CD4-positive, alpha-beta T cell (primary cell): Measurements from ENCODE around the gene ZCWPW1. TPM values are rescaled to one million over a fixed set of nuclear protein-coding genes. Genes with fewer than 3 reads are reported as not detected.

Source experiments
- ATAC-seq: fragments of 200-7000 bp; cut with Tn5 transposase; one replicate; pipeline ENCODE4 v1.10.0; 2022; ENCODE audit warnings: mild to moderate bottlenecking; ENCODE audit not compliant: poor library complexity
- CTCF ChIA-PET: fragments of 350-600 bp; sonication (Branson Sonifier 250); formaldehyde crosslinking; loops from one replicate; lab custom pipeline; 2021; ENCODE audit warnings: antibody characterized with exemption, inconsistent platforms; lab: Charles Lee
- POLR2A ChIA-PET: fragments of 350-600 bp; sonication (Branson Sonifier 250); formaldehyde crosslinking; loops from one replicate; lab custom pipeline; 2021; ENCODE audit warnings: antibody characterized with exemption, inconsistent platforms; lab: Charles Lee
- DNase-seq, 14 experiments: peaks; one replicate each; pipeline ENCODE4 v3.0.0-alpha.2; 2013 to 2020; ENCODE audit warnings: mixed read lengths in 2 of 14
- H3K27ac ChIP-seq, 2 donors: one replicate each; pipeline versions ENCODE4 v1.5.1 to v1.7.0; 2013; ENCODE audit warnings: low read length in 2 of 2, low read depth in 1 of 2, mild to moderate bottlenecking in 1 of 2
- H3K27me3 ChIP-seq, 2 experiments: 1 replicate in 1 of 2; 2 replicates in 1 of 2; pipeline versions ENCODE4 v1.6.1 to v1.7.0; 2013; ENCODE audit warnings: low read length in 2 of 2, control low read depth in 1 of 2, mild to moderate bottlenecking in 1 of 2, moderate library complexity in 1 of 2; ENCODE audit not compliant: insufficient read depth in 2 of 2, control insufficient read depth in 1 of 2
- H3K36me3 ChIP-seq: one replicate; pipeline ENCODE4 v1.6.1; 2013; ENCODE audit warnings: low read length, control low read depth; ENCODE audit not compliant: insufficient read depth
- H3K4me1 ChIP-seq: one replicate; pipeline ENCODE4 v1.6.1; 2013; ENCODE audit warnings: low read length, control low read depth; ENCODE audit not compliant: insufficient read depth
- H3K4me3 ChIP-seq: one replicate; pipeline ENCODE4 v1.5.1; 2013; ENCODE audit warnings: mild to moderate bottlenecking, low read length, moderate library complexity
- H3K9me3 ChIP-seq, 2 experiments: 1 replicate in 1 of 2; 2 replicates in 1 of 2; pipeline versions ENCODE4 v1.6.1 to v1.7.0; 2013; ENCODE audit warnings: low read length in 2 of 2, mild to moderate bottlenecking in 2 of 2, control low read depth in 1 of 2, moderate library complexity in 1 of 2; ENCODE audit not compliant: control insufficient read depth in 1 of 2, insufficient read depth in 1 of 2
- H3K27ac Mint-ChIP-seq: one replicate; pipeline ENCODE4 v1.8.0; 2020; ENCODE audit warnings: mixed read lengths
- H3K27me3 Mint-ChIP-seq: one replicate; pipeline ENCODE4 v1.8.0; 2021; ENCODE audit warnings: mixed read lengths
- H3K36me3 Mint-ChIP-seq: one replicate; pipeline ENCODE4 v1.8.0; 2021; ENCODE audit warnings: low read depth, mixed read lengths
- H3K4me1 Mint-ChIP-seq: one replicate; pipeline ENCODE4 v1.8.0; 2021; ENCODE audit warnings: low read depth, mixed read lengths
- H3K4me3 Mint-ChIP-seq: one replicate; pipeline ENCODE4 v1.8.0; 2020; ENCODE audit warnings: mild to moderate bottlenecking, mixed read lengths
- H3K9me3 Mint-ChIP-seq: one replicate; pipeline ENCODE4 v1.8.0; 2020; ENCODE audit warnings: mixed read lengths
- intact Hi-C, 2 experiments: fragments of 100-400 bp; cut with DNase I in 1 of 2; cut with micrococcal nuclease in 1 of 2; formaldehyde crosslinking; loops; one replicate each; pipeline versions ENCODE4 v1.15.1 to v1.9.0; 2023 to 2025; cut with DNase I, micrococcal nuclease
- total RNA-seq, 174 experiments: library from RNA in 2 of 174; stranded (reverse) in 2 of 174; gene quantifications; one replicate each; pipeline ENCODE4 v1.2.3 and lab custom pipeline; 2021 to 2026
- TF ChIP-seq, protein P1 (sequence below): fragments of 200-600 bp; IDR thresholded peaks from one replicate; pipeline ENCODE4 v1.8.0; 2022; ENCODE audit warnings: antibody characterized with exemption, mild to moderate bottlenecking

Gene ZCWPW1
- total RNA-seq, 2 experiments from 2014 or later = 4.4 to 6.5 TPM

DNA sequence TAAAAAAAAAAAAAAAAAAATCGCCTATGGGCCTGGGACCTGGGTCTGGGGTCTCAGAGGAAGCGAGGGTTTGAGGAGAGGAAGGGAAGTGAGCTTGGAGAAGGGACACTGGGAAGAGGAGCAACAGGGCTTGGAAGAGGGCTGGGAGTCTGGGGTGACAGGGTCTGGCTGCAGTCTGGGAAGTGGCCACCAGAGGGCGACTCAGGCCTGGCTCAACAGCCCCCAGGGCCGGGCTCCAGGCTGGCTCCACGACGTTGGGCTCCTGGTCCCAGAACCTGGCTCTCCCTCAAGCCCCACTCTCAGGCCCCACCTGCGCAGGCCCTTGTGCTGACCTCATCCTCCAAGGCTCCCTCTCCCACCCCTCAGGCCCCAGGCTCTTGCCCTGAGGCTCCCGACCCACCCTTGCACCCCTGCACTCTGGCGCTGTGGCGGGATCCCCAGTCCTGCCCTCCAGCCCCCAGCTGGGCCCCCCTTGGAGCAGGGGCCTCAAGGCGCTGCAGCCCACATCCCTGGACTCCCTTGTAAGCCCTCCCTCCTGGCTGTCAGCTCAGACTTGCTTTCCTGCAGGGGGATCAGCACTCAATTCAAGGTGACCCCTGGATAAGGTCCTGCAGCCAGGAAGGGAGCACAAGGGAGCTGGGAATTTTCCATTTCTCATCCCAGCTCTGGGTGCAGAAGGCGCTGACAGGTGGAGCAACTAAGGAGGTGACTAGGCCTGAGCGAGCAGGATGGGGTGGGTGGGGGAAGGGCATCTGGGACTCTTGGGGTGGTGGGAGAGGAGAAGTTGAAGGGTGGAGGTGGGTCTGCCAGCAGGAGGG is 40.9 kb upstream of the ZCWPW1 start:
- H3K4me3 Mint-ChIP-seq = no peak overlapping the region
- ChIA-PET POLR2A (interaction anchor here (0.7 to 2.0 kb wide), 7 partner anchors 10 to 224 kb away, joined by 3 to 12 read pairs (median 4); partner anchors contain the start of genes AGFG2, FBXO24, LRCH4 and MEPCE), CTCF (interaction anchor here (0.8 to 2.9 kb wide), 5 partner anchors 10 to 236 kb away, joined by 3 to 22 read pairs (median 9); partner anchors contain the start of genes NYAP1, POP7 and TSC22D4)
- H3K4me3 ChIP-seq = no peak overlapping the region
- peaks cover 78% of the 10 kb centered on the region for H3K36me3 ChIP-seq
- H3K27ac ChIP-seq = no peak overlapping the region
- no peak overlapping the region for H3K27ac Mint-ChIP-seq
- peaks cover 32% of the 10 kb centered on the region for H3K4me1 Mint-ChIP-seq
- H3K27me3 Mint-ChIP-seq = no peaks in the 10 kb centered on the region
- TF ChIP-seq, protein P1, sequence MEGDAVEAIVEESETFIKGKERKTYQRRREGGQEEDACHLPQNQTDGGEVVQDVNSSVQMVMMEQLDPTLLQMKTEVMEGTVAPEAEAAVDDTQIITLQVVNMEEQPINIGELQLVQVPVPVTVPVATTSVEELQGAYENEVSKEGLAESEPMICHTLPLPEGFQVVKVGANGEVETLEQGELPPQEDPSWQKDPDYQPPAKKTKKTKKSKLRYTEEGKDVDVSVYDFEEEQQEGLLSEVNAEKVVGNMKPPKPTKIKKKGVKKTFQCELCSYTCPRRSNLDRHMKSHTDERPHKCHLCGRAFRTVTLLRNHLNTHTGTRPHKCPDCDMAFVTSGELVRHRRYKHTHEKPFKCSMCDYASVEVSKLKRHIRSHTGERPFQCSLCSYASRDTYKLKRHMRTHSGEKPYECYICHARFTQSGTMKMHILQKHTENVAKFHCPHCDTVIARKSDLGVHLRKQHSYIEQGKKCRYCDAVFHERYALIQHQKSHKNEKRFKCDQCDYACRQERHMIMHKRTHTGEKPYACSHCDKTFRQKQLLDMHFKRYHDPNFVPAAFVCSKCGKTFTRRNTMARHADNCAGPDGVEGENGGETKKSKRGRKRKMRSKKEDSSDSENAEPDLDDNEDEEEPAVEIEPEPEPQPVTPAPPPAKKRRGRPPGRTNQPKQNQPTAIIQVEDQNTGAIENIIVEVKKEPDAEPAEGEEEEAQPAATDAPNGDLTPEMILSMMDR = peak; percentile 90
- H3K36me3 Mint-ChIP-seq = peaks cover 69% of the 10 kb centered on the region
- H3K4me1 ChIP-seq = peaks cover 38% of the 10 kb centered on the region
- ATAC-seq (peak; percentile 97), DNase-seq (peak; percentile 70 to 92 (median 82))
- no peaks in the 10 kb centered on the region for H3K9me3 Mint-ChIP-seq
- intact Hi-C loops = loop anchor here (1.0 to 10.0 kb wide), 7 partner anchors 13 to 585 kb away; partner anchors contain the start of genes NYAP1 (in 2 of the 2) and SLC12A9 (in 1 of the 2)
- H3K27me3 ChIP-seq = no peaks in the 10 kb centered on the region
- no peaks in the 10 kb centered on the region for H3K9me3 ChIP-seq

DNA sequence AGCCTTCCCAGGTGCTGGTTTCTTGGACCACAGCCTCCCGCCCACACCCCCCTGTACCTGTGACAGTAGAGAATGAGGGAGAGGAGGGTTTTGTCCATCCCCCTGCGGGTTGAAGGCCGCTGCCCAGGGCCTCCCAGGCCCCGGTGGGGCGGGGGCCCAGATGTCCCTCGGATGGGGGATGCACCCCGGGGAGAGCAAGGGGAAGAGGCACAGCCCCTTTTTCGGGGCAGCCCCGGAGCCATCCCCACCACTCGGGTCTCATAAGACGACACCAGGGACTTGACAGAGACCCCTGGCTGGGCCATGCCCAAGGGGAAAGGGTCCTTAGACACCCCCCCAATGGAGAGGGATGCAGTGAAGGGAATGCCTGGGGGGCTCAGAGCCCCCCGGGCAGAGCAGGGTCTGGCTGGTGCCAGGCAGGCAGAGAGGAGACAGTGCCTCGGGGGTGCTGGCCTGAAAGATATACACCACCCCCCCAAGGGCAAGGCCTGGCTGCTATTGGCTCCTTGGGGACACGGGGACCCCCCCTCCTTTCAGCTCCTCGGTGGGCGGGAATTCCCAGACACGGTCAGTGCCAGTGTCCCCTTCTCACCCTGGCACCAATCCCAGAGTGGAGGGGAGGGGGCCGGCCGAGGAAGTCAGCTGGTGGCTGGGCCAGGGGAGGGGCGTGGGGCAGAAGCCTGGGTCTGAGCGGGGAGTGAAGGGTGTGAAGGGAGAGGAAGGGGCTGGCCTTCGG is 39.3 kb upstream of the ZCWPW1 start:
- H3K4me3 ChIP-seq = no peak overlapping the region
- POLR2A ChIA-PET = interaction anchor here (0.5 kb wide), 1 partner anchor 1954 kb away, joined by 3 read pairs; no protein-coding TSS in a partner anchor
- ATAC-seq (no peak), DNase-seq (peak in 1 of 14 experiments; percentile 32)
- Mint-ChIP-seq H3K9me3 (no peaks in the 10 kb centered on the region), H3K27ac (no peak overlapping the region), H3K4me1 (peaks cover 16% of the 10 kb centered on the region), H3K36me3 (peaks cover 66% of the 10 kb centered on the region), H3K27me3 (no peaks in the 10 kb centered on the region), H3K4me3 (no peak overlapping the region)
- intact Hi-C loops = loop anchor here (2.0 to 10.0 kb wide), 3 partner anchors 15 to 587 kb away; partner anchors contain the start of gene NYAP1 (in 1 of the 2)
- no peak overlapping the region for H3K27ac ChIP-seq
- CTCF ChIA-PET = interaction anchor here (1.9 kb wide), 1 partner anchor 11 kb away, joined by 9 read pairs; the partner anchor contains the start of gene TSC22D4
- no peaks in the 10 kb centered on the region for H3K27me3 ChIP-seq
- peaks cover 22% of the 10 kb centered on the region for H3K4me1 ChIP-seq
- H3K36me3 ChIP-seq = peaks cover 71% of the 10 kb centered on the region
- no peaks in the 10 kb centered on the region for H3K9me3 ChIP-seq
- TF ChIP-seq, protein P1 = no peak
